Endothelial cell of hepatic sinusoid (primary cell): Measurements from ENCODE around the gene AFG3L2.

Experiments
- in situ Hi-C: cut with HindIII; loops from 2 replicates; pipeline ENCODE4 v1.10.0; 2017; ENCODE audit warnings: low sequenced_read_pairs

The AFG3L2 gene

GRCh38 chr18:12283256-12283655 is 93.8 kb downstream of the AFG3L2 start:
- in situ Hi-C loops, result no loop called here

- in situ Hi-C loops, result no loop called here
These were observed 94.5 kb downstream of the AFG3L2 start for GRCh38 chr18:12282442-12283039.

GRCh38 chr18:12281861-12282260 is 95.2 kb downstream of the AFG3L2 start:
- in situ Hi-C loops, result no loop called here

- in situ Hi-C loops, result no loop called here
These were observed 97.1 kb downstream of the AFG3L2 start for GRCh38 chr18:12279781-12280531.
